ENCODE data around the gene SRSF10. TPM values are rescaled to one million over a fixed set of nuclear protein-coding genes. Genes with fewer than 3 reads are reported as not detected.

The SRSF10 gene
- total RNA-seq, 1 donor from 2014 or later = 65.2 TPM

DNA sequence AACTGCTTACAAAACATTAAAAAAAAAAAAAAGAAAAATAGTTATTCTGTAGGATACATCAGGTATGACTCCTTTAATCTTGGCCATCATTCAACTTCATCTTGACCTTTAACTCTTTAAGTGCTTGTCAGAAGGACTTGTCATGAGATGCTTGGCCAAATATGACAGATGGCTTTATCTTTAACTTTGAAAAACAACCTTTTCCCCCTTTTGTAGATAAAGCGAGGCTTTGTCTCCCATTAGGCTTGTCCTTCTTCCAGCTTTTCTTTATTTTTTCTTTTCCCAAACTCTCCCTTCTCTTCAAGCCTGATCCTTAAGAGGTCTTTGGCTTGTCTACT lies 2.3 kb downstream of the SRSF10 start:
- no peaks in the 10 kb centered on the region for H3K27me3 ChIP-seq (ENCODE audit: control insufficient read depth in 3 of 3, insufficient read depth in 3 of 3, low read length in 3 of 3)
- H3K36me3 ChIP-seq (ENCODE audit: control insufficient read depth in 3 of 3, insufficient read depth in 3 of 3, low read length in 3 of 3) = peaks cover 0 to 6% (median 0%) of the 10 kb centered on the region in 3 donors
- peak overlapping the region; percentile 62 to 98 (median 98) for H3K9ac ChIP-seq (ENCODE audit: low read depth in 1 of 3, low read length in 3 of 3)
- H3K9me3 ChIP-seq (ENCODE audit: control insufficient read depth in 3 of 3, low read length in 3 of 3) = no peaks in the 10 kb centered on the region
- peaks cover 23 to 35% (median 34%) of the 10 kb centered on the region in 3 donors for H3K4me1 ChIP-seq (ENCODE audit: control insufficient read depth in 3 of 3, insufficient read depth in 3 of 3, low read length in 3 of 3)
- peak overlapping the region; percentile 16 to 96 (median 93) for H3K4me3 ChIP-seq (ENCODE audit: low read length in 3 of 3)
- peak overlapping the region; percentile 98 for H3K27ac ChIP-seq (ENCODE audit: low read depth, low read length)

DNA sequence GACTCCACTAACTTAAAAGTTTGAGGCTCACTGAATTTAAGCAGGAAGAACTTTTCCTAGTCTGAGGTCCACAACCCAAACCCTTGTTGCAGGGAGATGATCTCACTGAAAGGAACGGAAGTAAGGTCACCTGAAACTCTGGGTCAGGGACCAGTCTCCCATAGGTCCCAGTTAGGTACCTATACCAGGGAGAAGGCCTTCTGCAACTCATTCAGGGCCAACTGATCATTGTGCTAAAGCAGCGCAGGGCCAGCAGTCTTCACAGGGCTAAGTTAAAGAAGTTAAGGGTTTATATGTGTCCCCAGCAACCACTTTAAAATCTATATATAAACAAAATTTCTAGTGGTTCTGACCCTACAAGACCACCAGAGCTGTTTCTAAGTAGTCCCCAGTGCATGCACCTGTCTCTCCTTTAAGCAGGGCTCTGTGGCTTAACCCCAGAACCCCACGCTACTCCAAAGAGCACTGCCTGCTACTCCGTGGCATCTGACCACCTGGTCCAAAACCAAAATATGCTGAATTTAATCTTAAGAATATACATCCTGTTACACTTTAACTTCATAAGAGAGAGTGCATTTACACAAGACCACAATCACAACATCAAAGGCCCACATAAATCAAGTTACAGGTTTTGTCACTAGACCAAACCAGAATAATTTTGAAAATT lies 2.8 kb downstream of the SRSF10 start:
- H3K9me3 ChIP-seq (ENCODE audit: control insufficient read depth in 3 of 3, low read length in 3 of 3) = no peaks in the 10 kb centered on the region
- H3K4me1 ChIP-seq (ENCODE audit: control insufficient read depth in 3 of 3, insufficient read depth in 3 of 3, low read length in 3 of 3) = peaks cover 23 to 35% (median 34%) of the 10 kb centered on the region in 3 donors
- H3K4me3 ChIP-seq (ENCODE audit: low read length in 3 of 3) = peak overlapping the region; percentile 24 to 96 (median 42)

DNA sequence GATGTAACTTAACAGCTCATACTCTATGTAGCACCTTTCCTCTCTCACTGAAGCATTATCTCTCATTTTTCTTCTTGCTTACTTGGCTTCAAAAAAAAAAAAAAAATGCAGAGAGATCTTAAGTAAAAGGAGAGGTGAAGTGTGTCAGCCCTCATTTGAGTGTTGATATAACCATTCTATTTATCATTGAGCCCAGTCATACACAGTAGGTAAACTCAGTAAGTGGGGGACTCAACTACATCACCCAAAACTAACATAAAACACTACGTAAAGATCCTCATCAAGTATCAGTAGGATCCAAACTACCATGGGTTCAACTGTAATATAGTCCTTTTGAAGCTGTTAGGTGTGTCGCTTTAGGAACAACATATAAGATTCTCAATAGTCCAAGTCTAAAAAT lies 12.3 kb downstream of the SRSF10 start:
- Histone ChIP-seq H3K27me3 (ENCODE audit: control insufficient read depth in 3 of 3, insufficient read depth in 3 of 3, low read length in 3 of 3) (no peaks in the 10 kb centered on the region), H3K36me3 (ENCODE audit: control insufficient read depth in 3 of 3, insufficient read depth in 3 of 3, low read length in 3 of 3) (peaks cover 15 to 44% (median 34%) of the 10 kb centered on the region in 3 donors), H3K9ac (ENCODE audit: low read depth in 1 of 3, low read length in 3 of 3) (no peak overlapping the region), H3K4me1 (ENCODE audit: control insufficient read depth in 3 of 3, insufficient read depth in 3 of 3, low read length in 3 of 3) (peaks cover 2 to 4% (median 4%) of the 10 kb centered on the region in 3 donors), H3K9me3 (ENCODE audit: control insufficient read depth in 3 of 3, low read length in 3 of 3) (no peaks in the 10 kb centered on the region), H3K27ac (ENCODE audit: low read depth, low read length) (no peak overlapping the region), H3K4me3 (ENCODE audit: low read length in 3 of 3) (no peak overlapping the region)

More for the DNA sequence above, 2.8 kb downstream of the SRSF10 start:
- no peaks in the 10 kb centered on the region for H3K27me3 ChIP-seq (ENCODE audit: control insufficient read depth in 3 of 3, insufficient read depth in 3 of 3, low read length in 3 of 3)
- peak overlapping the region; percentile 4 for H3K27ac ChIP-seq (ENCODE audit: low read depth, low read length)
- peak overlapping the region; percentile 26 to 58 (median 42) for H3K9ac ChIP-seq (ENCODE audit: low read depth in 1 of 3, low read length in 3 of 3)
- peaks cover 0 to 6% (median 0%) of the 10 kb centered on the region in 3 donors for H3K36me3 ChIP-seq (ENCODE audit: control insufficient read depth in 3 of 3, insufficient read depth in 3 of 3, low read length in 3 of 3)

GRCh38 chr1:23966973-23967493 lies 13.1 kb downstream of the SRSF10 start:
- Histone ChIP-seq H3K4me3 (ENCODE audit: low read length in 3 of 3) (no peak overlapping the region), H3K9ac (ENCODE audit: low read depth in 1 of 3, low read length in 3 of 3) (no peak overlapping the region)

GRCh38 chr1:23964790-23965740 lies 15.1 kb downstream of the SRSF10 start:
- H3K9me3 ChIP-seq (ENCODE audit: control insufficient read depth in 3 of 3, low read length in 3 of 3) = no peaks in the 10 kb centered on the region
- H3K9ac ChIP-seq (ENCODE audit: low read depth in 1 of 3, low read length in 3 of 3) = peak overlapping the region in 1 of 3 donors; percentile 11
- H3K27me3 ChIP-seq (ENCODE audit: control insufficient read depth in 3 of 3, insufficient read depth in 3 of 3, low read length in 3 of 3) = no peaks in the 10 kb centered on the region
- peaks cover 4 to 13% (median 4%) of the 10 kb centered on the region in 3 donors for H3K4me1 ChIP-seq (ENCODE audit: control insufficient read depth in 3 of 3, insufficient read depth in 3 of 3, low read length in 3 of 3)
- H3K4me3 ChIP-seq (ENCODE audit: low read length in 3 of 3) = no peak overlapping the region
- peak overlapping the region; percentile 49 for H3K27ac ChIP-seq (ENCODE audit: low read depth, low read length)
- H3K36me3 ChIP-seq (ENCODE audit: control insufficient read depth in 3 of 3, insufficient read depth in 3 of 3, low read length in 3 of 3) = peaks cover 14 to 30% (median 23%) of the 10 kb centered on the region in 3 donors

More at GRCh38 chr1:23966973-23967493, 13.1 kb downstream of the SRSF10 start:
- no peaks in the 10 kb centered on the region for H3K9me3 ChIP-seq (ENCODE audit: control insufficient read depth in 3 of 3, low read length in 3 of 3)
- H3K27ac ChIP-seq (ENCODE audit: low read depth, low read length) = no peak overlapping the region
- peaks cover 15 to 42% (median 34%) of the 10 kb centered on the region in 3 donors for H3K36me3 ChIP-seq (ENCODE audit: control insufficient read depth in 3 of 3, insufficient read depth in 3 of 3, low read length in 3 of 3)
- no peaks in the 10 kb centered on the region for H3K27me3 ChIP-seq (ENCODE audit: control insufficient read depth in 3 of 3, insufficient read depth in 3 of 3, low read length in 3 of 3)
- peaks cover 2 to 4% (median 4%) of the 10 kb centered on the region in 3 donors for H3K4me1 ChIP-seq (ENCODE audit: control insufficient read depth in 3 of 3, insufficient read depth in 3 of 3, low read length in 3 of 3)

DNA sequence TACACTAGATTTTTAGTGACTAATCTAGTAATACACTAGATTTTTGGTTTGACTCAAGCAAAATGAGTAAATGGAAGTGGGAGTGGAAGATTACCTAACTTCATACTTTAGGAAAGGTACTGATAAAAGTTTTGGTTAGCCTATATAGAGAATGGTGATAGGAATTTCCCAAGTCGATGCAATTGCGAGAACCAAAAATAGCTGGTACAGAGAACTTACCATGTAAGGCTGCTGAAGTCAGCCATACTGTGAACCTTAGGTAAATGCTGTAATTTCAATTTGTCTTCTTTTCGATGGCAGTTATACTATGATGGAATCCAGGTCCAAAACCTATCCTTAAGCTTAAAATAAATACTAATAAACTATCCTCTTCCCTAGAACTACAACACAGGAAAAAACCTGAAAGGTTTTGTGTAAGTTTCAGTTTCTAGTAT lies 15.9 kb downstream of the SRSF10 start:
- Histone ChIP-seq H3K4me3 (ENCODE audit: low read length in 3 of 3) (no peak overlapping the region), H3K4me1 (ENCODE audit: control insufficient read depth in 3 of 3, insufficient read depth in 3 of 3, low read length in 3 of 3) (peaks cover 4 to 13% (median 4%) of the 10 kb centered on the region in 3 donors), H3K9me3 (ENCODE audit: control insufficient read depth in 3 of 3, low read length in 3 of 3) (no peaks in the 10 kb centered on the region), H3K27me3 (ENCODE audit: control insufficient read depth in 3 of 3, insufficient read depth in 3 of 3, low read length in 3 of 3) (no peaks in the 10 kb centered on the region), H3K9ac (ENCODE audit: low read depth in 1 of 3, low read length in 3 of 3) (no peak overlapping the region), H3K27ac (ENCODE audit: low read depth, low read length) (peak overlapping the region; percentile 49), H3K36me3 (ENCODE audit: control insufficient read depth in 3 of 3, insufficient read depth in 3 of 3, low read length in 3 of 3) (peaks cover 10 to 29% (median 19%) of the 10 kb centered on the region in 3 donors)

- Histone ChIP-seq H3K9ac (ENCODE audit: low read depth in 1 of 3, low read length in 3 of 3) (no peak overlapping the region), H3K27me3 (ENCODE audit: control insufficient read depth in 3 of 3, insufficient read depth in 3 of 3, low read length in 3 of 3) (no peaks in the 10 kb centered on the region), H3K36me3 (ENCODE audit: control insufficient read depth in 3 of 3, insufficient read depth in 3 of 3, low read length in 3 of 3) (peaks cover 10 to 29% (median 19%) of the 10 kb centered on the region in 3 donors), H3K4me3 (ENCODE audit: low read length in 3 of 3) (no peak overlapping the region), H3K9me3 (ENCODE audit: control insufficient read depth in 3 of 3, low read length in 3 of 3) (no peaks in the 10 kb centered on the region), H3K4me1 (ENCODE audit: control insufficient read depth in 3 of 3, insufficient read depth in 3 of 3, low read length in 3 of 3) (peaks cover 6 to 15% (median 7%) of the 10 kb centered on the region in 3 donors), H3K27ac (ENCODE audit: low read depth, low read length) (no peak overlapping the region)
Observed at GRCh38 chr1:23963617-23964234, 16.4 kb downstream of the SRSF10 start.

DNA sequence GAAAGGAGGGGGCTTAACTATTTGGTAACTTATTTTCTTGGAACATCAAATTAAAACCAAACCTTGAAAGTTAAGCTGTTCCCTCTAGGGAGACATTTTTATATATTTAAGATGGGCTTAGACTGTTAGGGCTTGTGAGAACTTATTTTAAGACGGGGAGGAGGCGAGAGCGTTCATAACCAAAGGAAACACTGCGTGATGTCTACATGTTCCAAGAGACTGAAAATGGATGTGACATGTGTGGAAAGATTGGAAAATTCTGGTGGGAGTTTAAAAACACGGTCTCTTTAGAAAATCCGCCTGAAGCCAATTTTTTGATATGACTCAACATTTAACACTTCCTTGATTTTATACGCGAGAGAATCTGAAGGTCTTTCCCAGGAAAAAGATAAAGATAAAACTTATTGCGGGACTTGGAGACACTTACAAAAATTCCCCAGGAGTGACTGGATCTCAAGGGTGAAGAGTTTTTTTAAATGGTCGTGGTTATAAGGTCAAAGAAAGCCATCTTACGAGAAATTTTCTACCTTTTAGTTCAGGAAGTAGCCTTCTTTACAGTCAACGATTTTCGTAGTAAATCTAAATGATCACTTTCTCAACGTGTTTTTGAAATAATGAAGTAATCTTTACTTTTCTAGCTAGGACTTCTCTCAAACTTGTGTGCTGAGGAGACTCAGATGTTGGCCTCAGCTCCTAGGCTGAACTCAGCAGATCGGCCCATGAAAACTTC lies 19.7 kb downstream of the SRSF10 start:
- H3K4me1 ChIP-seq (ENCODE audit: control insufficient read depth in 3 of 3, insufficient read depth in 3 of 3, low read length in 3 of 3) = peaks cover 6 to 17% (median 14%) of the 10 kb centered on the region in 3 donors
- peak overlapping the region; percentile 99 for H3K27ac ChIP-seq (ENCODE audit: low read depth, low read length)
- no peaks in the 10 kb centered on the region for H3K9me3 ChIP-seq (ENCODE audit: control insufficient read depth in 3 of 3, low read length in 3 of 3)
- H3K36me3 ChIP-seq (ENCODE audit: control insufficient read depth in 3 of 3, insufficient read depth in 3 of 3, low read length in 3 of 3) = peaks cover 6 to 16% (median 9%) of the 10 kb centered on the region in 3 donors
- H3K27me3 ChIP-seq (ENCODE audit: control insufficient read depth in 3 of 3, insufficient read depth in 3 of 3, low read length in 3 of 3) = no peaks in the 10 kb centered on the region
- H3K4me3 ChIP-seq (ENCODE audit: low read length in 3 of 3) = peak overlapping the region; percentile 69 to 98 (median 81)
- H3K9ac ChIP-seq (ENCODE audit: low read depth in 1 of 3, low read length in 3 of 3) = peak overlapping the region; percentile 96 to 98 (median 96)
